GM10847 (cell line): Measurements from ENCODE around the gene C13orf42.

Source experiments
- POLR2A ChIP-seq: IDR thresholded peaks from 2 replicates; pipeline ENCODE4 v1.6.1; 2011; ENCODE audit not compliant: insufficient read length; ENCODE audit errors: extremely low read depth

Gene C13orf42

DNA sequence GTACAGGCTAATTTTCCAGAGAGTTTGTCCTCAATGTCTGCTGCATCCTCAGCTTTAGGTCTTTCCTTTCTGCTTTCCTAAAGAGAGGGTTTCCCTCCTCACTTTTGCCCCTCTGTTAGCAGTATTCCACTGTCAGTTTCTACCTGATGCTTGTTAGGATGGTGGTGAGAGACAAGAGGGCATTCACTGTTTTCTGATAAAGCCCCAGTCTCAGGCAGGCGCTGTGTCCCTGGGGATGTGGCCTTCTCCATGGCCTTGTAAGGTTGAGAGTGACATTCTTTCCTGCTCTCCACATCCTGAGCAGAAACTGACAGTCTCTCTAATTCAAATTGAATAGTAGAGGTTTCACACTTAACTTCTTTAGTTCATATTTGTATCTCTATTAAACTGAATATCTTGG lies 14.9 kb downstream of the C13orf42 start:
- no peak for TF ChIP-seq POLR2A

- TF ChIP-seq POLR2A, result no peak
Observed at GRCh38 chr13:51093574-51093973, 17.5 kb downstream of the C13orf42 start.

DNA sequence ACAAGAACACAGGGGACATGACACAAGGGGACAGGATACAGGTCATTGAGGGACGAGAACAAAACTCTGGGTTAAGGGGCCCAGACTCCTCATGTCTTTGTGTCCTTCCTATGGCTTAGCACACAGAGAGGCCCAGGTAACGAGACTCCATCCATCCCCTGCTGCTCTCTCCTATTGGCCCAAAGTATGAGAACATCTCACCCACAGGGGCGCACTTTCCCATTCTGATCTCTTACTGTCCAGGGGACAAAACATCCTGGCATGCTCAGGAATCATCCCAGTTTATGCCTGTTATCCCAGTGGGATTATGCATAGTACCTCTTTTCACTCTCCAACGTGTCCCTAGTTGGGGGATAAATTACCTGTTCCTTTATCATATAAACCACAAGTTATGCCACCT lies 19.2 kb downstream of the C13orf42 start:
- TF ChIP-seq POLR2A, result no peak

- TF ChIP-seq POLR2A, result no peak
Observed at GRCh38 chr13:51083706-51084105, 27.4 kb downstream of the C13orf42 start.

DNA sequence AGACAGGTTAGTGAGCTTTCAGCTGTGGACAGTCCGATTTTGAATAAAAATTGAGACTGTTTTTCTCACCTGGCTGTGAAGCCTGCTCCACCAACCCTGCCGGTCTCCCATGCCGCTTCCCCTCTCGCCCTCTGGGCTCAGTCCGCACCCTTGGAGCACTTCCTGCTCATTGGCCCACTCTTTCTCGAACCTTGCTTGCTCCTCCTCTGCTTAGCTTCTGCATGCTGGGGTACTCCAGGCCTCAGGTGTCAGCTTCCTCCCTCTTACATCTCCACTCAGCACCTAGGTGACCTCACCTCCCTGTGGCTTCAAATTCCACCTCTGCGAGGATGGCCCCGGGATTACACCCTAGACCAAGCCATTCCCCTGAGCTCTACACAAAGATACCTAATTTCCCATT lies 39.6 kb downstream of the C13orf42 start:
- TF ChIP-seq POLR2A, result no peak

DNA sequence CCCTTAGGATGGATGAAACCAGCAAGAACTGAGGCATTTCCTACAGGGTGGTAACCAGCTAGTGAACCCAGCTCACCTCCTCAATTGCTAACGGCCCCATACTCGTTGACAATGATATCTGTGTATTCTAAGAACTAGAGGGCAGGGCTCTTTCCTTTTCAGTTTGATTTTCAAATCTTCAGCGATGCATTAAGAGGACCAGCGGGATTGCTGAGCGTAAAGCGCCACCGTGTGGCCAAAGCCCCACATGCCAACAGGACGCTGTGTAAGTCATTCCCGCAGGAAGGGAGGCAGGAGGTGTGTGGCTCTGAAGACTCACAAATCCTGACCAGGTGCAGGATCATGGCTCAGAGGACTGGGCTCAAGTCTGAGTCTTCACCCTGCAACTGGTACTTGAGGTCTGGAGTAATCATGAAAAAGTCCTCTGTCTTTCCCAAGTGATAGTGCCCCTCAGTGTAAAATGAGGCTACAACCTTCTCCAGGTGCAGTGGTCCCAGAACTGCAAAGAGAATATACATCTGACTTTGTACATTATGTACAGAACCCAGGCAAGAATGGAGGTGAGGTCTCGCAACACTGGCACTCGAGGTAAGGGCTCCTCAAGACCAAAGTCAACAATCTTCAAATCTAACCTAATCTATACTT lies 40.9 kb downstream of the C13orf42 start:
- no peak for TF ChIP-seq POLR2A

- no peak for TF ChIP-seq POLR2A
Observed at GRCh38 chr13:51068501-51068900, 42.6 kb downstream of the C13orf42 start.

GRCh38 chr13:51067706-51068105 lies 43.4 kb downstream of the C13orf42 start:
- no peak for TF ChIP-seq POLR2A

DNA sequence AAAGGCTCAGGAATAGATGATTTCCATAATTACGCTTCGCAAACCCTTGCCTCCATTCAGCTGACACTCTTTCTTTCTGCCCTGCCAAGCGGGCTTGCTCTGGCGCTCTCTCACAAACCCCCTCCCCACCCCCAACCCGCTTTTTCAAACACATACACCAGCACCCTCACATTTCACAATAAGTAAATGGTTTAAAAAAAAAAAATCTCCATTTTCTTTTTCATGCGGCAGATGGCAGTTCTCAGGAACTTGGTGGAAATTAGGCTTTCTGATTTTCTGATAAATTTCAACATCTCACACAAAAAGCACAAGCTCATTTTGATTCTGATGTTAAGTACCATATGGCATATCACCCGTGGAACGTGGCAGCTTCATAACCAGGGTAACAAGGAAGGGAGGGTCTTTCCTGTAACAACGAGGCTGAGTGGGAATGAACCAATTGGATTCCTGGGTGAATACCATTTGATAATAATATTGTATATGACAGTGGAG lies 43.8 kb downstream of the C13orf42 start:
- no peak for TF ChIP-seq POLR2A

DNA sequence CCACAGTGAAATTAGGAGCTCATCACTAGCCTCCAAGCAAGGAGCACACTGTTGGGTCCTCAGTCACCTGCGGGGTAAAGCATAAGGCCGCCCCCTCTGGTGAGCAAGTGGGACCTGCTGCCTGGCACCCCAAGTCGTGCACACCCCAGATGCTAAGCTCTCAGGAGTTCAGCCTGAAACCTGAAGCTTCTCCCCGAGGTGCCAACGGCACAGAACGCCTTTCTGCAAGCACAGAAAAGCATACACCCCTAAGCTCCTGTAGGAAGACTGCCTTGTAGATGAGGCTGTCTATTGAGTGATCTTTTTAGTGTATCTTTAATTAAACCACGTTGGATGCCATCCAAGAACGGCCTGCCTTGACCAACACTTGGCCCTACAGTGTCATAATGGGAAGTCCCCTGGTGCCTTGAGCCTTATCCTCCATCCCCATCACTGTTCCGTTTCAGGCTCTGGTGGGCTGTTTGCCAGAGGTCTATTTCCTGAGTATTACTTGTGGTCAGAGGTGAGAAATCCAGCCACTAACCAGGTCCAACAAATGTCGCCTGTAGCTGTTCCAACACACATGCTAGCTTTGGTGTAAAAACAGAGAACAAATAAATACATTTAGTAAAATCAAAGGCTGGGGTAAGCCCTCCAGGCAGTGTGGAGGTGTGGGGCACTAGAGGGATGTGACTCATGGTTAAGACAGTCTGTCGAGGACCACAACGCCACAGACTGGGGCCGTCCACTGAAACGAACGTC lies 44.8 kb downstream of the C13orf42 start:
- no peak for TF ChIP-seq POLR2A

DNA sequence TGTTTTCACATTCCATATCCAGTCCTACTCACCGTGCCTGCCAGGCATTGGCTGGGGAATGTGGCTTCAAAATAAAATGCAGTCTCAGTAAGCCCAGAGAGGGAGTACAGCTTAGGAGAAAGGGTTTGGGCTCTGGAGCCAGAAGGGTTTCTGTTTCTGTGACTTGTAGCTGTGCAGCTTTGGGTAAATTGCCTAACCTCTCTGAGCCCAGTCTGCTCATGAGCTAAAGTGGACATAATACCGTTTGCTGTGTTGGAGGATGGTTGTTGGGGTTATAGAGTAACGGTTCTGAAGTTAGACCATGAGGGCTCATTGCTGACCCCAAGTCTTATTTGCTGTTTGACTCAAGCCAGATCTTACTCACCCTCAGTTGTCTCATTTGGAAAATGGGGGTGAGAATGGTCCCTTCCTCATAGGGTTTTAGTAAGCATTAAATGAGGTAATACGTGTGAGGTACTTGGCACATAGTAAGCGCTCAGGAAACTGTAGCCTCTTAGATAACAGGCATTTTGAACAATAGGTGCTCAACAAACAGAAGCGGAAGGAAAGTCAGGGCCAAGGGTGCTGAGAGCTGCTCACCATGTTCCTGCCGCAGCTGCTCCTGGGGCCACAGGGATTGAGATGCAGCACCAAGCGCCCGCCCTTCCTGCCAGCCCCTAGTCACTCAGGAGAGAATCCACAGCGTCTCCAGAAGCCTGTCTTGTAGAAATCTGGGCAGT lies 45.5 kb downstream of the C13orf42 start:
- no peak for TF ChIP-seq POLR2A

GRCh38 chr13:51064753-51065152 lies 46.3 kb downstream of the C13orf42 start:
- TF ChIP-seq POLR2A, result no peak

DNA sequence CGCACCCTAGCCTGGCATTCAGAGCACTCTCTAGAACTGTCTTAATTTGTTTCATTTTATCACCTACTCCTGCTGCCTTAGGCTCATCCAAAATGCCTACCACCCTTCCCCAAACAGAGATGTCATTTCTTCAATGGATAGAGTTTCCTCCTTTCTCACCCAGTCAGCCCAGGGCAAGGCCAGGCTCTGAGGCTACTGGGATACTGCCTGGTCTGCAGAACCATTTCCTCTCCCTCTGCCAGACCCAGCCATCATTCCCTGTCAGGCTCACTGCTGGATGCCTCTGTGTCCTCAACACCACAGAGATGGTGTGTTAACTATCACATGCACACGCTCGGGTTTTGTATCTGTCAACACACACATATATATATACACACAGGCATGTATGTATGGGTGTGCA lies 47.2 kb downstream of the C13orf42 start:
- no peak for TF ChIP-seq POLR2A

- TF ChIP-seq POLR2A, result no peak
Observed at GRCh38 chr13:51058461-51059167, 52.5 kb downstream of the C13orf42 start.

GRCh38 chr13:51057906-51058305 lies 53.2 kb downstream of the C13orf42 start:
- no peak for TF ChIP-seq POLR2A
